Prostate gland (tissue), 2 donors: Measurements from ENCODE around the gene TXNDC12. TPM values are rescaled to one million over a fixed set of nuclear protein-coding genes. Genes with fewer than 3 reads are reported as not detected.
A peak's percentile ranks its signal among the peaks of the same experiment; 100 is the strongest.
"Not testable (repeated sequence)": the region's sequence is repeated elsewhere in the genome, so short reads cannot be mapped to it uniquely, and the experiment has no call there.

Source experiments
- DNase-seq: peaks from one replicate; pipeline ENCODE4 v3.0.0-alpha.2; 2019; ENCODE audit warnings: low spot score
- H3K27ac ChIP-seq, 2 donors: fragments of 200-600 bp; sonication (generic); 2 replicates each; pipeline ENCODE4 v1.5.1; 2017 to 2019
- H3K27me3 ChIP-seq: fragments of 200-600 bp; sonication (generic); replicated peaks from 2 replicates; pipeline ENCODE4 v1.5.1; 2019; ENCODE audit not compliant: insufficient read depth
- H3K36me3 ChIP-seq, 2 donors: fragments of 200-600 bp; sonication (generic); 1 replicate in 1 of 2; 2 replicates in 1 of 2; pipeline versions ENCODE4 v1.5.1 to v1.8.1; 2017 to 2019
- H3K4me1 ChIP-seq: fragments of 200-600 bp; sonication (generic); replicated peaks from 2 replicates; pipeline ENCODE4 v1.5.1; 2019
- H3K4me3 ChIP-seq, 2 donors: fragments of 200-600 bp; sonication (generic); 2 replicates each; pipeline ENCODE4 v1.5.1; 2017 to 2019
- H3K9me3 ChIP-seq: fragments of 200-600 bp; sonication (generic); 2 replicates; pipeline ENCODE4 v1.5.1; 2017
- POLR2A ChIP-seq: fragments of 450-650 bp; IDR thresholded peaks from one replicate; pipeline ENCODE4 v1.6.1; 2016; ENCODE audit warnings: antibody characterized with exemption, mild to moderate bottlenecking
- POLR2AphosphoS5 ChIP-seq: sonication (generic); formaldehyde crosslinking; IDR thresholded peaks from one replicate; pipeline ENCODE4 v1.6.1; 2017; ENCODE audit warnings: antibody characterized with exemption
- WGBS: methylation state at CpG from one replicate; pipeline ENCODE4 v1.1.5; 2018; 5-methylcytosine and 5-hydroxymethylcytosine counted together
- intact Hi-C: fragments of 100-400 bp; cut with DNase I; formaldehyde crosslinking; loops from one replicate; pipeline ENCODE4 v1.14.2; 2022
- total RNA-seq, 2 donors: library from RNA; depleted of rRNA; stranded (reverse); fragments of >200 nt; gene quantifications; one replicate each; pipeline ENCODE4 v1.1.0, GENCODE V29; 2016
- TF ChIP-seq, protein P1 (sequence below), 4 experiments: fragments of 200-600 bp in 2 of 4; fragments of 450-650 bp in 2 of 4; sonication (generic) in 2 of 4; IDR thresholded peaks; 1 replicate in 3 of 4; 2 replicates in 1 of 4; pipeline ENCODE4 v1.5.1; 2016 to 2019; ENCODE audit warnings: antibody characterized with exemption in 4 of 4, mild to moderate bottlenecking in 2 of 4, moderate library complexity in 2 of 4

Gene TXNDC12
- total RNA-seq, 2 donors from 2014 or later: 46.1 to 70.6 TPM

GRCh38 chr1:52056937-52057231 is 1.9 kb upstream of the TXNDC12 start:
- no peaks in the 10 kb centered on the region for H3K36me3 ChIP-seq
- DNase-seq: no peak
- intact Hi-C loops: no loop called here
- H3K27ac ChIP-seq: peak overlapping the region; percentile 83 to 88
- peaks cover 6% of the 10 kb centered on the region for H3K4me1 ChIP-seq
- 0% methylated on average over 4 of the region's 4 CpGs for WGBS
- H3K4me3 ChIP-seq: peak overlapping the region; percentile 79 to 86
- TF ChIP-seq POLR2A (no peak), POLR2AphosphoS5 (no peak)
- TF ChIP-seq, protein P1, sequence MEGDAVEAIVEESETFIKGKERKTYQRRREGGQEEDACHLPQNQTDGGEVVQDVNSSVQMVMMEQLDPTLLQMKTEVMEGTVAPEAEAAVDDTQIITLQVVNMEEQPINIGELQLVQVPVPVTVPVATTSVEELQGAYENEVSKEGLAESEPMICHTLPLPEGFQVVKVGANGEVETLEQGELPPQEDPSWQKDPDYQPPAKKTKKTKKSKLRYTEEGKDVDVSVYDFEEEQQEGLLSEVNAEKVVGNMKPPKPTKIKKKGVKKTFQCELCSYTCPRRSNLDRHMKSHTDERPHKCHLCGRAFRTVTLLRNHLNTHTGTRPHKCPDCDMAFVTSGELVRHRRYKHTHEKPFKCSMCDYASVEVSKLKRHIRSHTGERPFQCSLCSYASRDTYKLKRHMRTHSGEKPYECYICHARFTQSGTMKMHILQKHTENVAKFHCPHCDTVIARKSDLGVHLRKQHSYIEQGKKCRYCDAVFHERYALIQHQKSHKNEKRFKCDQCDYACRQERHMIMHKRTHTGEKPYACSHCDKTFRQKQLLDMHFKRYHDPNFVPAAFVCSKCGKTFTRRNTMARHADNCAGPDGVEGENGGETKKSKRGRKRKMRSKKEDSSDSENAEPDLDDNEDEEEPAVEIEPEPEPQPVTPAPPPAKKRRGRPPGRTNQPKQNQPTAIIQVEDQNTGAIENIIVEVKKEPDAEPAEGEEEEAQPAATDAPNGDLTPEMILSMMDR (IDR thresholded peaks at IDR 0.05): no peak
- H3K9me3 ChIP-seq: no peaks in the 10 kb centered on the region
- H3K27me3 ChIP-seq: no peaks in the 10 kb centered on the region

- DNase-seq: peak; percentile 97
- Histone ChIP-seq H3K27me3 (no peaks in the 10 kb centered on the region), H3K9me3 (no peaks in the 10 kb centered on the region), H3K4me1 (peaks cover 6% of the 10 kb centered on the region), H3K27ac (peak within 1 kb of the TSS; percentile 84 to 88), H3K36me3 (no peaks in the 10 kb centered on the region), H3K4me3 (peak within 1 kb of the TSS; percentile 79 to 86)
- intact Hi-C loops: no loop called here
- under 1% methylated on average over 29 of the region's 54 CpGs for WGBS
- TF ChIP-seq POLR2AphosphoS5 (peak; percentile 94), POLR2A (peak; percentile 69)
- TF ChIP-seq, protein P1 (IDR thresholded peaks at IDR 0.05): peak in 1 of 4 experiments; percentile 10
These were observed 1.4 kb upstream of the TXNDC12 start, which contains the start of gene BTF3L4 for GRCh38 chr1:52056163-52056936. TSS of gene BTF3L4 (plus strand) at chr1:52056295. CDS start at chr1:52059848, 3,553 bp downstream.

DNA sequence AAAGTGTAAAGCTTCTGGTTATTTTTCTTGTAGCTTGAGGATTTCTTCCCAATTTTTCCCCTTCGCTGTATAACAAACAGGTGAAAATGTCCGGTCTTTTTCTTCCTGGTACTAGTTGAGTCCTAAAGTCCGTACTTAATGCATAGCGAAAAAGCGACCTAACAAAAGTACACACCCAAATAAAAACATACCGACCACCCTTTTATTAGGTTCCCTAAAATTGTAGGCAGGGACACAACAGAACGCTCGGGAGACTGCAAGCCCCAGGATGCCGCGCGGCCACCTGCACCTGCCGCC is 823 bp upstream of the TXNDC12 start:
- Histone ChIP-seq H3K27ac (peak overlapping the region; percentile 84 to 88), H3K27me3 (no peaks in the 10 kb centered on the region), H3K9me3 (no peaks in the 10 kb centered on the region), H3K4me1 (peaks cover 6% of the 10 kb centered on the region), H3K36me3 (no peaks in the 10 kb centered on the region), H3K4me3 (peak overlapping the region; percentile 79 to 86)
- under 1% methylated on average over 12 of the region's 12 CpGs for WGBS
- no peak for DNase-seq
- TF ChIP-seq POLR2A (no peak), POLR2AphosphoS5 (no peak)
- TF ChIP-seq, protein P1 (IDR thresholded peaks at IDR 0.05): no peak
- intact Hi-C loops: no loop called here

DNA sequence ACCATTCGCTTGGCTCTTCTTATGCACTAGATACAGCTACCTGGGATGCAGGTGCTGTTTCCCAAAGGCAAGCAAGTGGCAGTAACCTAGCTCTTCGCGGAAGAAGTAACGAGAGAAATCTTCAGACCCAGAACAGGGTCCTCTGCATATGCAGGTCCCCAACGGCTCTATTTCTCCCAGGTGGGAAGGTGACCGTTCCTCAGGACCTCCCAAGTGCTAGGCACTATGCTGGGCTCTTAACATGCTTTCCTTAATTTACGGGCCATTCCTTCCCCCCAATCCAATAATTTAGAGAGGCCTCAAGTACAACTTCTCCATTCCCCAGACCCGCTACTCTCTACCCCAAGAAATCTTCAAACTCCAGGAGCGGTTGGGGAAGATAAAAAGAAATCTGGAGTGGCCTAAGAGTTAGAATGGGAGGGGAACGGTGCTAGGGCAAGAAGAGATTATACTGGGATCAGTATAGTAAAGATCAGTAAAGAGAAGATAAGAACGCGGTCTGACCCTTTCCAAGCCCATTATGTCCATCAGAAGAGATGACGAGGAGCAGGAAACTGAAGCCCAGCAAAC is 410 bp downstream of the TXNDC12 start:
- peak; percentile 6 for DNase-seq
- peak overlapping the region; percentile 79 to 86 for H3K4me3 ChIP-seq
- no peaks in the 10 kb centered on the region for H3K27me3 ChIP-seq
- 3% methylated on average over 13 of the region's 13 CpGs for WGBS
- peak overlapping the region; percentile 84 to 88 for H3K27ac ChIP-seq
- TF ChIP-seq POLR2AphosphoS5 (no peak), POLR2A (no peak)
- TF ChIP-seq, protein P1 (IDR thresholded peaks at IDR 0.05): no peak
- intact Hi-C loops: no loop called here
- H3K4me1 ChIP-seq: peaks cover 6% of the 10 kb centered on the region
- H3K36me3 ChIP-seq: no peaks in the 10 kb centered on the region
- no peaks in the 10 kb centered on the region for H3K9me3 ChIP-seq

DNA sequence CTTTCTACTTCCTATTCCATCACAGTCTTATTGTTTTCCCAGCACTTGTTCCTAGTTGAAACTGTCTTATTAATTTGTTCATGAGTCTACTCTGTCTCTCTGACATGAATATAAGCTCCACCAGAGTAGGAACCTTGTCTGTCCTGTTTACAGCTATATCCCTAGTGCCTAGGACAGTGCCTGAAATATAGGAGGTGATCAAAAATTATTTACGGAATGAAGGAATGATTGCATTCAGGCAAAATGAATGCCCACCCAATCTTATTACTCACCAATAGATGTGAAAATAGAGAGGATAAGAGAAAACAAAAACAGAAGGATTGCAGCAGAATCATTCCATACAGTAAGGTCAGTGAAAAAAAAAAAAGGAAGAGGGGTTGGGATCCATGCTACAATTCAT is 1.1 kb downstream of the TXNDC12 start:
- no peak overlapping the region for H3K27ac ChIP-seq
- WGBS: 95% methylated on average over 1 of the region's 1 CpG
- H3K36me3 ChIP-seq: no peaks in the 10 kb centered on the region
- peaks cover 6% of the 10 kb centered on the region for H3K4me1 ChIP-seq
- intact Hi-C loops: no loop called here
- no peaks in the 10 kb centered on the region for H3K27me3 ChIP-seq
- DNase-seq: no peak
- no peak overlapping the region for H3K4me3 ChIP-seq
- H3K9me3 ChIP-seq: no peaks in the 10 kb centered on the region
- TF ChIP-seq, protein P1 (IDR thresholded peaks at IDR 0.05): no peak
- TF ChIP-seq POLR2AphosphoS5: no peak
- no peak for TF ChIP-seq POLR2A

DNA sequence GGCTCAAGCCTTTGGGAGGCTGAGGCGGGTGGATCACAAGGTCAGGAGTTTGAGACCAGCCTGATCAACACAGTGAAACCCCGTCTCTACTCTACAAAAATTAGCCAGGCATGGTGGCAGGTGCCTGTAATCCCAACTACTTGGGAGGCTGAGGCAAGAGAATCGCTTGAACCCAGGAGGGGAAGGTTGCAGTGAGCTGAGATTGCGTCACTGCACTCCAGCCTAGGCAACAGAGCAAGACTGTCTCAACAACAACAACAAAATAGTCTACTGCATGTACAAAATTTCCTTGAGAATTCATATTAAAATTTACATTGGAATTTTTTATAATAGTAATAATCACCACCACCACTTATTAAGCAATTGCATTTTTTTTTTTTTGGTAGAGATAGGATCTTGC is 5.7 kb downstream of the TXNDC12 start:
- 97% methylated on average over 4 of the region's 4 CpGs for WGBS
- not testable (repeated sequence) for H3K9me3 ChIP-seq

GRCh38 chr1:52045666-52046195 is 9.3 kb downstream of the TXNDC12 start:
- H3K4me3 ChIP-seq, H3K27ac ChIP-seq, H3K27me3 ChIP-seq, DNase-seq, H3K36me3 ChIP-seq, intact Hi-C loops, H3K9me3 ChIP-seq, H3K4me1 ChIP-seq: not testable (repeated sequence)
- WGBS: 98% methylated on average over 4 of the region's 4 CpGs

More for the DNA sequence above, 5.7 kb downstream of the TXNDC12 start:
- intact Hi-C loops, H3K4me3 ChIP-seq, H3K27ac ChIP-seq, H3K36me3 ChIP-seq, H3K4me1 ChIP-seq, DNase-seq, H3K27me3 ChIP-seq: not testable (repeated sequence)
